Kidney epithelial cell (primary cell): ENCODE measurements around the gene BAHCC1. TPM values are rescaled to one million over a fixed set of nuclear protein-coding genes. Genes with fewer than 3 reads are reported as not detected.
A peak's percentile ranks its signal among the peaks of the same experiment; 100 is the strongest.
"Not testable (repeated sequence)": the region's sequence is repeated elsewhere in the genome, so short reads cannot be mapped to it uniquely, and the experiment has no call there.

Experiments used
- DNase-seq: peaks from one replicate; pipeline ENCODE4 v3.0.0-alpha.2; 2010; ENCODE audit warnings: low read depth
- H3K27me3 ChIP-seq: 2 replicates; pipeline ENCODE4 v1.6.0; 2011; ENCODE audit warnings: low read length; ENCODE audit not compliant: control insufficient read depth, insufficient read depth
- H3K36me3 ChIP-seq: 2 replicates; pipeline ENCODE4 v1.5.1; 2011; ENCODE audit warnings: low read length; ENCODE audit not compliant: control insufficient read depth, insufficient read depth
- H3K4me3 ChIP-seq: 2 replicates; pipeline ENCODE4 v1.5.1; 2011; ENCODE audit warnings: low read depth, mild to moderate bottlenecking, control low read depth, low read length
- total RNA-seq: library from RNA; depleted of rRNA; stranded (reverse); fragments of >200 nt; gene quantifications from 2 replicates; pipeline ENCODE4 v1.2.3, GENCODE V29; 2015
- TF ChIP-seq, protein P1 (sequence below): IDR thresholded peaks from 2 replicates; pipeline ENCODE4 v1.5.1; 2011; ENCODE audit warnings: mild to moderate bottlenecking, moderate library complexity, low read length, control low read depth, inconsistent platforms; ENCODE audit not compliant: insufficient read depth, poor library complexity, severe bottlenecking

Gene BAHCC1
- total RNA-seq, 1 donor from 2014 or later, result 6.6 TPM

DNA sequence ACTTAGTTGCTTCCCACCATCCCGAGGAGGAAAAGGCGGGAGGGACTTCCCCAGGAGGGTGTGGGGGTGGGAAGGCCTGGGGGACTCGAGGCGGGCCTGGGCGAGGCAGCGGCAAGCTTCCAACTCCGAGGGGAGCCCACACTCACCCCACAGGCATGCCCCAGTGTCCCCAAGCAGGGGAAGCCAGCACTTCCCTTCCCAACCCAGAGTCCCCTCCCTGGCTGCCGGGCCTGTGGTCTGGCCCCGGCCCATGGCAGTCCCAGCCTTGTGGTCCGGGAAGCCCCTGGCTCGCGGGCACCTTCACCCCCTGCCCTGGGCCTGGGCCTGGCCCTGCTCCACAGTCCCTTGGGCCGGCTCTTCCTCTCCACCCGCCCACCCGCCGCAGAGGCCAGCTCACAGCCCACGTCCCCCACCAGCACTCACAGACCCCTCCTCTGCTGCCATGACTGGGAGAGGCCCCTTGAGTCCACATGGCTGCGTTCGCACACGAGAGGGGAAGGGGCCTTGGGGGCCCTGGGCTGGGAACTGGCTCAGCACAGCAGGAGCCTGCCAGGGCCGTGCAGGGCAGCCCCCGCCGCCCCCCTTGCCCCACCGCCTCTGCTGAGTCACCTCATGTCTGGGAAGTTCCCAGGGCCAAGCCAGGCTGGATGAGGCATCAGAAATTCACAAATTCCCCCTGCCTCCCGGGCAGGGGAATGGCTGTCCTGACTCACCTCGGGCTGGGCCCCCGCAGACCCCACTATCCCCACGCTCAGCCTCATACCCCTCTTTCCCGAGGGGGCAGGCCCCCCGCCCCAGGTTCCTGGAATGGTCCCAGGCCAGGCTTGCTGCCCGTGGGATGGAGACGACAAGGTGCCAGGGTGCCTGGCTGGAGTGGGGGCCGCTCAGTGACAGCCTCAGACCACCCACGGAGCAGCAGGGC, 27.8 kb downstream of the BAHCC1 start:
- Histone ChIP-seq H3K27me3 (no peaks in the 10 kb centered on the region), H3K4me3 (peak overlapping the region; percentile 30), H3K36me3 (no peaks in the 10 kb centered on the region)
- DNase-seq, result peak; percentile 78
- TF ChIP-seq, protein P1, sequence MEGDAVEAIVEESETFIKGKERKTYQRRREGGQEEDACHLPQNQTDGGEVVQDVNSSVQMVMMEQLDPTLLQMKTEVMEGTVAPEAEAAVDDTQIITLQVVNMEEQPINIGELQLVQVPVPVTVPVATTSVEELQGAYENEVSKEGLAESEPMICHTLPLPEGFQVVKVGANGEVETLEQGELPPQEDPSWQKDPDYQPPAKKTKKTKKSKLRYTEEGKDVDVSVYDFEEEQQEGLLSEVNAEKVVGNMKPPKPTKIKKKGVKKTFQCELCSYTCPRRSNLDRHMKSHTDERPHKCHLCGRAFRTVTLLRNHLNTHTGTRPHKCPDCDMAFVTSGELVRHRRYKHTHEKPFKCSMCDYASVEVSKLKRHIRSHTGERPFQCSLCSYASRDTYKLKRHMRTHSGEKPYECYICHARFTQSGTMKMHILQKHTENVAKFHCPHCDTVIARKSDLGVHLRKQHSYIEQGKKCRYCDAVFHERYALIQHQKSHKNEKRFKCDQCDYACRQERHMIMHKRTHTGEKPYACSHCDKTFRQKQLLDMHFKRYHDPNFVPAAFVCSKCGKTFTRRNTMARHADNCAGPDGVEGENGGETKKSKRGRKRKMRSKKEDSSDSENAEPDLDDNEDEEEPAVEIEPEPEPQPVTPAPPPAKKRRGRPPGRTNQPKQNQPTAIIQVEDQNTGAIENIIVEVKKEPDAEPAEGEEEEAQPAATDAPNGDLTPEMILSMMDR, result no peak

DNA sequence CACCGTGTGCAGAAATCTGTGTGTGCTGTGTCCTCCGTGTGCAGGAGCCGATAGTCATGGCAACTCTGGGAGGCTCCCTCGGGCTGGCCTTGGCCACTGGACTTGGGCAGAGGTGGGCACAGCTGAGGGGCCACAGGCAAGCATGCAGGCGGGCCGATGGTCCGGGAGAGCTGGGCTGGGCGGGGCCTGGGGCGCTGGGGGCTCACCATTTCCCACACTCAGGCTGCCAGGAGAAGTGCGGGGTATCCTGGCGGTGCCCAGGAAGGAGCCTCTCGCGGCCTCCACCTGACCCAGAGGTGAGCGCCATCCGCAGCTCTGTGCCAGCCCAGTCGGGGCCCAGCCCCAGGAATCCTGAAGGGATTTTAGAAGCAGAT, 28.4 kb downstream of the BAHCC1 start:
- Histone ChIP-seq H3K27me3 (no peaks in the 10 kb centered on the region), H3K4me3 (no peak overlapping the region), H3K36me3 (no peaks in the 10 kb centered on the region)
- TF ChIP-seq, protein P1, result no peak
- DNase-seq, result no peak

DNA sequence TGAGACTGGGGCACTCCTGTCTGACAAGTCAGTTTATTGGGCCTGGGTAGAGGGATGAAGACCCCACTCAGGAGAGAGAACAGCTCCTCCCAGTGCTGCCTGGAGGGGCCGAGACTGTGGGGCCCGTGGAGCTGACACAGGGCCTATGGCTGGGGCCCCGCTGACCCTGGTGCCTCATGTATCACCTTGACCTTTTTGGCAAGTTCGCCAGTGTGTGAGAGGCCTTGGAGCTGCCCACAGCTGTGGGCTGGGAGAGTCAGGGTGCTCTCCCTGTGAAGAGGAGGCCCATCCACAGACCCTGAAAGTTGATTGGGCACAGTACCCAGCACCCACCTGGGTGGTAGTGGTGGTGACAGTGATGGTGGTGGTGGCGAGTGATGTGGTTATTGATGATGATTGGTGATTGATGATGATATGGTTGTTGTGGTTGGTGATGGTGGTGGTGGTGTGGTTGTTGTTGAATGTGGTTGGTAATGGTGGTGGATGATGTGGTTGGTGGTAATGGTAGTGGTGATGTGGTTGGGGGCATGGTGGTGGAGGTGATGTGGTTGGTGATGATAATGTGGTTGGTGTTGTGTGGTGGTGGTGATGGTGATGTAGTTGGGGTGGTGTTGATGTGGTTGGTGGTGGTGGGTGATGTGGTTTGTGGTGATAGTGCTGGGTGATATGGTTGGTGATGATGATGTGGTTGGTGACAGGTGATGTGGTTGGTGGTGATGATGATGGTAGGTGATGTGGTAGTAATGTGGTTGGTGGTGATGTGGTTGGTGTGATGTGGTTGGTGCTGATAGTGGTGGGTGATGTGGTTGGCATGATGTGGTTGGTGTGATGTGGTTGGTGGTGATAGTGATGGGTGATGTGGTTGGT, 29.1 kb downstream of the BAHCC1 start:
- TF ChIP-seq, protein P1, result no peak
- H3K4me3 ChIP-seq, result no peak overlapping the region
- H3K27me3 ChIP-seq, result no peaks in the 10 kb centered on the region
- DNase-seq, result no peak
- H3K36me3 ChIP-seq, result no peaks in the 10 kb centered on the region

DNA sequence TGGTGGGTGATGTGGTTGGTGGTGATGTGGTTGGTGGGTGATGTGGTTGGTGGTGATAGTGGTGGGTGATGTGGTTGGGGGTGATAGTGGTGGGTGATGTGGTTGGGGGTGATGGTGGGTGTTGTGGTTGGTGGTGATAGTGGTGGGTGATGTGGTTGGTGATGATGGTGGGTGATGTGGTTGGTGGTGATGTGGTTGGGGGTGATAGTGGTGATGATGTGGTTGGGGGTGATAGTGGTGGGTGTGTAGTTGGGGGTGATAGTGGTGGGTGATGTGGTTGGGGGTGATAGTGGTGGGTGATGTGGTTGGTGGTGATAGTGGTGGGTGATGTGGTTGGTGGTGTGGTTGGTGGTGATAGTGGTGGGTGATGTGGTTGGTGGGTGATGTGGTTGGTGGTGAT, 29.8 kb downstream of the BAHCC1 start:
- H3K4me3 ChIP-seq, H3K36me3 ChIP-seq, H3K27me3 ChIP-seq, DNase-seq: not testable (repeated sequence)

DNA sequence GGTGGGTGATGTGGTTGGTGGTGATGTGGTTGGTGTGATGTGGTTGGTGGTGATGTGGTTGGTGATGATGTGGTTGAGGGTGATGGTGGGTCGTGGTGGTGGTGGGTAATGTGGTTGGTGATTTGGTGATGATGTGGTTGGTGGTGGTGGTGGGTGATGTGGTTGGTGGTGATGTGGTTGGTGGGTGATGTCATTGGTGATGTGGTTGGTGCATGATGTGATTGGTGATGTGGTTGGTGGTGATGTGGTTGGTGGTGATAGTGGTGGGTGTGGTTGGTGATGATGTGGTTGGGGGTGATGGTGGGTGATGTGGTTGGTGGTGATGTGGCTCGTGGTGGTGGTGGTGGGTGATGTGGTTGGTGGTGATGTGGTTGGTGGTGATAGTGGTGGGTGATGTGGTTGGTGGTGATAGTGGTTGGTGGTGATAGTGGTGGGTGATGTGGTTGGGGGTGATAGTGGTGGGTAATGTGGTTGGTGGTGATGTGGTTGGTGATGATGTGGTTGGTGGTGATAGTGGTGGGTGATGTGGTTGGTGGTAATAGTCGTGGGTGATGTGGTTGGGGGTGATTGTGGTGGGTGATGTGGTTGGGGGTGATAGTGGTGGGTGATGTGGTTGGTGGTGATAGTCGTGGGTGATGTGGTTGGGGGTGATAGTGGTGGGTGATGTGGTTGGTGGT, 30.6 kb downstream of the BAHCC1 start:
- not testable (repeated sequence) for DNase-seq, H3K4me3 ChIP-seq, H3K27me3 ChIP-seq, H3K36me3 ChIP-seq

DNA sequence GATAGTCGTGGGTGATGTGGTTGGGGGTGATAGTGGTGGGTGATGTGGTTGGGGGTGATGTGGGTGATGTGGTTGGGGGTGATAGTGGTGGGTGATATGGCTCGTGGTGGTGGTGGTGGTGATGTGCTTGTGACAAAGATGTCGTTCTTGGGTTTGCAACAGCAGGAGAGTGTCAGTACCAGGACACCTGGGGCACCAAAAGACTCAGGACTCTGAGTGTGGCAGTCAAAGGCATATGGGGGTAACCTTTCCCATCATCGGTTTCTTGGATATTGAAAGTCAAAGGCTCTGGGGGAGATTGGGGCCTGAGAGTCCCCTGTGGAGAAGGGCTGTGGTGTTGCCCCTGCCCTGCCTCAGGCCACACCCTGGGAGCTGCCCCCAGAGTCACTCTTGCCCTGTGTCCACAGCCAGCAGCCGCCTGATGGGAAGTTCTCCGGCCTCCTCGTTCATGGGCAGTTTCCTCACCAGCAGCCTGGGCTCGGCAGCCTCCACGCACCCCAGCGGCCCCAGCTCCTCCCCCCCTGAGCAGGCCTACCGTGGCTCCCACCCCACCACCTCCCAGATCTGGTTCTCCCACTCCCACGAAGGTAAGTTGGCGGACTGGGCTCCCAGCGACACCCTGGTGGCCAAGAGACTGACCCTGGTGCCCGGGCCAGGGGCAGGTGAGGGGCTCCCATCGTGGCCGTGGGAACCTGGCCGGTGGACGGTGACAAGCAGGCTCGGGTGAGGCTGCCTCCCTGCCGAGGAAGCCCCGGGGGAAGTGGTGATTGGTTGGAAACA, 31.3 kb downstream of the BAHCC1 start:
- H3K27me3 ChIP-seq, result no peaks in the 10 kb centered on the region
- H3K4me3 ChIP-seq, result no peak overlapping the region
- TF ChIP-seq, protein P1, result no peak
- H3K36me3 ChIP-seq, result no peaks in the 10 kb centered on the region
- no peak for DNase-seq
